Measurements from ENCODE around the gene MYRFL.

GRCh38 chr12:69821456-69822159, 3.4 kb upstream of the MYRFL start:
- TF ChIP-seq CTCF (IDR thresholded peaks at IDR 0.05): no peak
- no peak for TF ChIP-seq POLR2AphosphoS5 (IDR thresholded peaks at IDR 0.05)
- TF ChIP-seq POLR2A (IDR thresholded peaks at IDR 0.05): no peak

All from upper lobe of left lung (tissue), 4 donors.